ENCODE results near the gene RRBP1.
A peak's percentile ranks its signal among the peaks of the same experiment; 100 is the strongest.

Gene RRBP1

DNA sequence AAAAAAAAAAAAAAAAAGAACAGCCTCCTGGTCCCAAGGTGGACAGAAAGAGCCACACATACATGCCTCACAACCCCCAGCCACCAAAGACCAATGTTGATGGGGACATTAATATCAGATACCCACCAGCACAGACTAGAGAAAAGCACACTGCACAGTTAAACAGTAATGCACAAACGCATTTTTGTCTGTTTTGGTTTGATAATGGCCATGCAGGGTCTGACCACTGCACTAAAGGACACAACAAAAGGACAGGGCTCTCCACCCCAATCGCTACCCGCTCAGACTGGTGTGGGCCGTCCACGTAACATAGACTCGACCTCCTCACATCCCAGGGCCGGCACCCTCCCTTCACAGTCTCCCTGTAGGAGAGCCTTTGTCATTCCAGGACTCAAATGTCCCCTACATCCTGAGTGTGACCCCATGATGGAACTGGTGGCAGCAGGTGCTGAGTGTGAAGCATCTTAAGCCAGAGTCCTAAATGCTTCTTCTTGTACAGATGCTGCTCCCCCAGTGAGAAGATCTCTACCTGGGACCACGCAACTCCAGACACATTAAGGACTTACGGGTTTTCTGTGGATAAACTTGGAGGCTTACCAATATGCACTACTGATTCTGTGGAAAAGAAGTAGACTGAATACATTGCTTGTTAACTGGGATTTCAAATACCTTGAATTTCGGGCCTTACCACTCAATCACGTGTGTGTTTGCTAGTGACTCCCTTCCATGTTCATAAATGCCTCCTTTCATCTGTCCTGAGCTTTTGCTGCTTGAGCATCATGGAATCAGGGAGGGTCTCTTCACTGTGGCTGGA is 28.0 kb downstream of the RRBP1 start:
- no peak overlapping the region for H3K27ac ChIP-seq (ENCODE audit: low read depth, low read length, poor library complexity, severe bottlenecking)
- peaks cover 48% of the 10 kb centered on the region for H3K4me1 ChIP-seq (ENCODE audit: insufficient read depth, low read length, severe bottlenecking)
- H3K27me3 ChIP-seq (ENCODE audit: insufficient read depth, low read length): no peaks in the 10 kb centered on the region
- H3K79me2 ChIP-seq (ENCODE audit: insufficient read depth, low read length): no peaks in the 10 kb centered on the region
- no peaks in the 10 kb centered on the region for H3F3A ChIP-seq (ENCODE audit: insufficient read depth, low read length)
- H3K36me3 ChIP-seq (ENCODE audit: insufficient read depth, low read length): peaks cover 43% of the 10 kb centered on the region
- TF ChIP-seq, protein P1, sequence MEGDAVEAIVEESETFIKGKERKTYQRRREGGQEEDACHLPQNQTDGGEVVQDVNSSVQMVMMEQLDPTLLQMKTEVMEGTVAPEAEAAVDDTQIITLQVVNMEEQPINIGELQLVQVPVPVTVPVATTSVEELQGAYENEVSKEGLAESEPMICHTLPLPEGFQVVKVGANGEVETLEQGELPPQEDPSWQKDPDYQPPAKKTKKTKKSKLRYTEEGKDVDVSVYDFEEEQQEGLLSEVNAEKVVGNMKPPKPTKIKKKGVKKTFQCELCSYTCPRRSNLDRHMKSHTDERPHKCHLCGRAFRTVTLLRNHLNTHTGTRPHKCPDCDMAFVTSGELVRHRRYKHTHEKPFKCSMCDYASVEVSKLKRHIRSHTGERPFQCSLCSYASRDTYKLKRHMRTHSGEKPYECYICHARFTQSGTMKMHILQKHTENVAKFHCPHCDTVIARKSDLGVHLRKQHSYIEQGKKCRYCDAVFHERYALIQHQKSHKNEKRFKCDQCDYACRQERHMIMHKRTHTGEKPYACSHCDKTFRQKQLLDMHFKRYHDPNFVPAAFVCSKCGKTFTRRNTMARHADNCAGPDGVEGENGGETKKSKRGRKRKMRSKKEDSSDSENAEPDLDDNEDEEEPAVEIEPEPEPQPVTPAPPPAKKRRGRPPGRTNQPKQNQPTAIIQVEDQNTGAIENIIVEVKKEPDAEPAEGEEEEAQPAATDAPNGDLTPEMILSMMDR (IDR thresholded peaks at IDR 0.05; ENCODE audit: low read length): no peak
- no peak for TF ChIP-seq EZH2 (IDR thresholded peaks at IDR 0.05; ENCODE audit: borderline replicate concordance, low read length)
- no peaks in the 10 kb centered on the region for H3K9me3 ChIP-seq (ENCODE audit: low read length)
- no peak overlapping the region for H3K9ac ChIP-seq (ENCODE audit: low read length)
- H2AFZ ChIP-seq (ENCODE audit: low read length): no peak overlapping the region
- H3K9me2 ChIP-seq (ENCODE audit: low read depth, low read length): no peaks in the 10 kb centered on the region
- H3K4me2 ChIP-seq (ENCODE audit: low read length): no peak overlapping the region
- no peak overlapping the region for H3K4me3 ChIP-seq (ENCODE audit: low read depth, low read length, poor library complexity, severe bottlenecking)
- no peaks in the 10 kb centered on the region for H4K20me1 ChIP-seq (ENCODE audit: insufficient read depth, low read length)

DNA sequence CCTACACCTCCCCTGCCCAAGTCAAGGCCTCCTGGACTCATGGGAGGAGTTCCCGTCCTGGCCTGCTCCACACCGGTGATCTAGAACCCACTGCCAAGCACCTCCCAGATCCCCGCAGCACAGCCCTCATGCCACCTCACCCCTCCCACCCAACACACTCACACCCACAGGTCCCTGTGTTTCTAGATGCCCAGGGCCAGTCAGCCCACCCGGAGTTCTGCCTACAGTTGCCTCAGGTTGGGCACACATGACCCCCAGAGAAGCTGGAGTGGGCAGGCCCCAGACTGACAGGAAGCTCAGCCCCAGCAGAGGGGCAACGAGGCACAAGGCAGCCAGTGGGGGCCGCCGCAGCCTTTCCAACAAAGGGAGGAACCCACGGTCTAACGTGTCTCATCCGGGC is 29.6 kb downstream of the RRBP1 start:
- peaks cover 63% of the 10 kb centered on the region for H3K4me1 ChIP-seq (ENCODE audit: insufficient read depth, low read length, severe bottlenecking)
- no peak overlapping the region for H2AFZ ChIP-seq (ENCODE audit: low read length)
- no peaks in the 10 kb centered on the region for H4K20me1 ChIP-seq (ENCODE audit: insufficient read depth, low read length)
- H3K27me3 ChIP-seq (ENCODE audit: insufficient read depth, low read length): no peaks in the 10 kb centered on the region
- no peaks in the 10 kb centered on the region for H3F3A ChIP-seq (ENCODE audit: insufficient read depth, low read length)
- H3K79me2 ChIP-seq (ENCODE audit: insufficient read depth, low read length): no peaks in the 10 kb centered on the region
- H3K4me3 ChIP-seq (ENCODE audit: low read depth, low read length, poor library complexity, severe bottlenecking): no peak overlapping the region
- TF ChIP-seq, protein P1 (IDR thresholded peaks at IDR 0.05; ENCODE audit: low read length): no peak; the same call in 1 of the 2 replicates
- TF ChIP-seq EZH2 (IDR thresholded peaks at IDR 0.05; ENCODE audit: borderline replicate concordance, low read length): no peak
- H3K27ac ChIP-seq (ENCODE audit: low read depth, low read length, poor library complexity, severe bottlenecking): peak overlapping the region; percentile 10
- no peak overlapping the region for H3K9ac ChIP-seq (ENCODE audit: low read length)
- H3K9me2 ChIP-seq (ENCODE audit: low read depth, low read length): no peaks in the 10 kb centered on the region
- H3K4me2 ChIP-seq (ENCODE audit: low read length): no peak overlapping the region
- no peaks in the 10 kb centered on the region for H3K9me3 ChIP-seq (ENCODE audit: low read length)
- peaks cover 28% of the 10 kb centered on the region for H3K36me3 ChIP-seq (ENCODE audit: insufficient read depth, low read length)

DNA sequence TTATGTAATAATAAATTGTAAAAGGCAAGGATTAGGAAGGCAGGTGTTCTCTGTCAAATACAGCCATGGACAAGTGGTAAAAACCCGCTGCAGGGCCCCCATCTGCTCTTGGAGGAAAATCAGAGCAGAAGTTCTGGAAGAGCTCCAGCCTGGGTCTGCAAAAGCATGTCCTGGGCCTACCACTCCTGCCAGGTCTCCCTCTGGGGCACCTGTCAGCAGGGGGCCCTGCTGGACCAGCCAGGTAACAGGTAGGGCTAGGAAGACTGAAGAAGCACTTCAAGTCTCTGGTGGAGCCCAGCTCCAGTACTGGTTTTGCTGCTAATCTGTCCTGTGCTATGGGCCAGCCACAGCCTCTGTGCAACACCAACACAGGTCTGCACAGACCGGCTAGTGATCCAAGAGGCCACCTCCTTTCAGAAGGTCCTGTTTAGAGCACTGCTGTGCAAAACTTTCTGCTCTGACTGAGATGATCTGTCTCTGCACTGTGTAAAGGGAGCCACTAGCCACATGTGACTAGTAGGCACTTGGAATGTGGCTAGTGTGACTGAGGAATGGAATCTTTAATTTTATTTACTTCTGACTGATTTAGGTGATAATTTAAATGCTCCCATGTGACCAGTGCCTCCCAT is 30.2 kb downstream of the RRBP1 start:
- H3K36me3 ChIP-seq (ENCODE audit: insufficient read depth, low read length): peaks cover 27% of the 10 kb centered on the region
- no peaks in the 10 kb centered on the region for H3K9me3 ChIP-seq (ENCODE audit: low read length)
- no peak overlapping the region for H3K4me2 ChIP-seq (ENCODE audit: low read length)
- H3K27me3 ChIP-seq (ENCODE audit: insufficient read depth, low read length): no peaks in the 10 kb centered on the region
- H4K20me1 ChIP-seq (ENCODE audit: insufficient read depth, low read length): no peaks in the 10 kb centered on the region
- H2AFZ ChIP-seq (ENCODE audit: low read length): no peak overlapping the region
- TF ChIP-seq EZH2 (IDR thresholded peaks at IDR 0.05; ENCODE audit: borderline replicate concordance, low read length): no peak
- TF ChIP-seq, protein P1 (IDR thresholded peaks at IDR 0.05; ENCODE audit: low read length): 0 out of 2 replicates have a peak, but pooled peaks have one; percentile 21
- no peak overlapping the region for H3K4me3 ChIP-seq (ENCODE audit: low read depth, low read length, poor library complexity, severe bottlenecking)
- H3K9ac ChIP-seq (ENCODE audit: low read length): no peak overlapping the region
- peak overlapping the region; percentile 10 for H3K27ac ChIP-seq (ENCODE audit: low read depth, low read length, poor library complexity, severe bottlenecking)
- no peaks in the 10 kb centered on the region for H3F3A ChIP-seq (ENCODE audit: insufficient read depth, low read length)
- H3K79me2 ChIP-seq (ENCODE audit: insufficient read depth, low read length): no peaks in the 10 kb centered on the region
- no peaks in the 10 kb centered on the region for H3K9me2 ChIP-seq (ENCODE audit: low read depth, low read length)
- H3K4me1 ChIP-seq (ENCODE audit: insufficient read depth, low read length, severe bottlenecking): peaks cover 66% of the 10 kb centered on the region

Data from OCI-LY1 (cell line).